Gastrocnemius medialis (tissue), 4 donors: ENCODE data around the gene FMNL3.

Experiments
- POLR2A ChIP-seq, 2 donors: fragments of 450-650 bp; IDR thresholded peaks; one replicate each; pipeline ENCODE4 v1.6.1; 2017; ENCODE audit warnings: antibody characterized with exemption in 2 of 2, mild to moderate bottlenecking in 2 of 2, moderate library complexity in 2 of 2
- TF ChIP-seq, protein P1 (sequence below), 5 experiments: fragments of 450-650 bp in 3 of 5; fragments of 200-600 bp in 2 of 5; sonication (generic) in 2 of 5; IDR thresholded peaks in 4 of 5; conservative IDR thresholded peaks in 1 of 5; 1 replicate in 4 of 5; 2 replicates in 1 of 5; pipeline ENCODE4 v1.5.1; 2016 to 2019; ENCODE audit warnings: antibody characterized with exemption in 5 of 5, mild to moderate bottlenecking in 3 of 5, moderate library complexity in 3 of 5

DNA sequence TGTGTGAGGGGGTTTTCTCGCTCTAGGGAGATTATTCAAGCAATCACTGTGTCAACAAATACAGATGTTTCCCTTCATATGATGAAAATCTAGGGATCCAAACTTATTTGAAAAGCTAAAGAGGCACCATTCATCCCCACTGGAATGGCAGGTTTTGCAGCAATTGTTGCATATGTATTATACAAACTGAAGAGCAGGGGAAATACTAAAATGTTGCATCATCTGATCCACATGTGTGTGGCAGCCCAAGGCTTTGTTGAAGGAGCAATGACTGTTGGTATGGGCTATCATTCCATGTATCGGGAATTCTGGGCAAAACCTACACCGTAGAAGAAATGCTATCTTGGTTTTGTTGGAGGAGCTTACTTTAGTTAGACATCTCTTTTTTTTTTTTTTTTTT is 87.9 kb downstream of the FMNL3 start:
- TF ChIP-seq, protein P1, sequence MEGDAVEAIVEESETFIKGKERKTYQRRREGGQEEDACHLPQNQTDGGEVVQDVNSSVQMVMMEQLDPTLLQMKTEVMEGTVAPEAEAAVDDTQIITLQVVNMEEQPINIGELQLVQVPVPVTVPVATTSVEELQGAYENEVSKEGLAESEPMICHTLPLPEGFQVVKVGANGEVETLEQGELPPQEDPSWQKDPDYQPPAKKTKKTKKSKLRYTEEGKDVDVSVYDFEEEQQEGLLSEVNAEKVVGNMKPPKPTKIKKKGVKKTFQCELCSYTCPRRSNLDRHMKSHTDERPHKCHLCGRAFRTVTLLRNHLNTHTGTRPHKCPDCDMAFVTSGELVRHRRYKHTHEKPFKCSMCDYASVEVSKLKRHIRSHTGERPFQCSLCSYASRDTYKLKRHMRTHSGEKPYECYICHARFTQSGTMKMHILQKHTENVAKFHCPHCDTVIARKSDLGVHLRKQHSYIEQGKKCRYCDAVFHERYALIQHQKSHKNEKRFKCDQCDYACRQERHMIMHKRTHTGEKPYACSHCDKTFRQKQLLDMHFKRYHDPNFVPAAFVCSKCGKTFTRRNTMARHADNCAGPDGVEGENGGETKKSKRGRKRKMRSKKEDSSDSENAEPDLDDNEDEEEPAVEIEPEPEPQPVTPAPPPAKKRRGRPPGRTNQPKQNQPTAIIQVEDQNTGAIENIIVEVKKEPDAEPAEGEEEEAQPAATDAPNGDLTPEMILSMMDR (IDR thresholded peaks at IDR 0.05 in 4 of 5, conservative IDR thresholded peaks at IDR 0.05 in 1 of 5), result no peak
- no peak for TF ChIP-seq POLR2A (IDR thresholded peaks at IDR 0.05)
